Activated T-helper 1 cell treated with Interleukin-2 at 50 U/mL for 16 hours (primary cell): ENCODE results near the gene PDZRN3.

ENCODE experiments used
- DNase-seq: peaks from one replicate; pipeline ENCODE4 v3.0.0-alpha.2; 2020; ENCODE audit warnings: low read depth

The PDZRN3 gene

GRCh38 chr3:73418681-73419080 is 206.1 kb downstream of the PDZRN3 start:
- no peak for DNase-seq

- no peak for DNase-seq
Observed at GRCh38 chr3:73415118-73415517, 209.6 kb downstream of the PDZRN3 start.

GRCh38 chr3:73413619-73414018 is 211.1 kb downstream of the PDZRN3 start:
- no peak for DNase-seq

- no peak for DNase-seq
Observed at GRCh38 chr3:73411993-73412392, 212.7 kb downstream of the PDZRN3 start.

GRCh38 chr3:73411545-73411944 is 213.2 kb downstream of the PDZRN3 start:
- DNase-seq: no peak

GRCh38 chr3:73409138-73409763 is 215.5 kb downstream of the PDZRN3 start:
- no peak for DNase-seq

GRCh38 chr3:73408634-73409033 is 216.1 kb downstream of the PDZRN3 start:
- DNase-seq: no peak

- no peak for DNase-seq
Observed at GRCh38 chr3:73407577-73407976, 217.2 kb downstream of the PDZRN3 start.

GRCh38 chr3:73405853-73406252 is 218.9 kb downstream of the PDZRN3 start:
- no peak for DNase-seq

- no peak for DNase-seq
Observed at GRCh38 chr3:73405000-73405399, 219.7 kb downstream of the PDZRN3 start.

GRCh38 chr3:73404435-73404834 is 220.3 kb downstream of the PDZRN3 start:
- no peak for DNase-seq

GRCh38 chr3:73403444-73403843 is 221.3 kb downstream of the PDZRN3 start:
- no peak for DNase-seq

- DNase-seq: no peak
Observed at GRCh38 chr3:73401616-73402279, 223.0 kb downstream of the PDZRN3 start.

- DNase-seq: no peak
Observed at GRCh38 chr3:73401059-73401458, 223.7 kb downstream of the PDZRN3 start.

GRCh38 chr3:73399666-73400253 is 225.0 kb downstream of the PDZRN3 start:
- DNase-seq: no peak

GRCh38 chr3:73399106-73399505 is 225.6 kb downstream of the PDZRN3 start:
- no peak for DNase-seq

GRCh38 chr3:73398084-73398483 is 226.7 kb downstream of the PDZRN3 start:
- DNase-seq: no peak

GRCh38 chr3:73394240-73394639 is 230.5 kb downstream of the PDZRN3 start:
- DNase-seq: no peak

GRCh38 chr3:73393005-73393404 is 231.7 kb downstream of the PDZRN3 start:
- no peak for DNase-seq

- no peak for DNase-seq
Observed at GRCh38 chr3:73391984-73392383, 232.8 kb downstream of the PDZRN3 start.

GRCh38 chr3:73389928-73390327 is 234.8 kb downstream of the PDZRN3 start:
- no peak for DNase-seq

GRCh38 chr3:73389117-73389813 is 235.5 kb downstream of the PDZRN3 start:
- DNase-seq: no peak

- DNase-seq: no peak
Observed at GRCh38 chr3:73385568-73385967, 239.2 kb downstream of the PDZRN3 start.
